H9 (cell line): ENCODE measurements around the gene DGCR2. TPM values are rescaled to one million over a fixed set of nuclear protein-coding genes. Genes with fewer than 3 reads are reported as not detected.
A peak's percentile ranks its signal among the peaks of the same experiment; 100 is the strongest.
"Not testable (repeated sequence)": the region's sequence is repeated elsewhere in the genome, so short reads cannot be mapped to it uniquely, and the experiment has no call there.

Experiments
- DNase-seq: peaks from one replicate; pipeline ENCODE4 v3.0.0-alpha.2; 2017
- H2AFZ ChIP-seq: one replicate; pipeline ENCODE4 v1.6.1; 2013; ENCODE audit warnings: mild to moderate bottlenecking, low read length, control low read depth, moderate library complexity
- H2AK5ac ChIP-seq: 2 replicates; pipeline ENCODE4 v1.6.1; 2013; ENCODE audit warnings: low read length, control low read depth, mixed read lengths; ENCODE audit not compliant: insufficient read length
- H2BK120ac ChIP-seq: one replicate; pipeline ENCODE4 v1.6.1; 2013; ENCODE audit warnings: low read depth, mild to moderate bottlenecking, low read length, control low read depth, inconsistent platforms; ENCODE audit not compliant: poor library complexity, severe bottlenecking
- H2BK12ac ChIP-seq: 2 replicates; pipeline ENCODE4 v1.6.1; 2013; ENCODE audit warnings: low read length, control low read depth, mixed read lengths, low read depth; ENCODE audit not compliant: insufficient read length
- H2BK15ac ChIP-seq: 2 replicates; pipeline ENCODE4 v1.6.1; 2013; ENCODE audit warnings: low read depth, low read length, control low read depth
- H2BK20ac ChIP-seq: one replicate; pipeline ENCODE4 v1.6.1; 2013; ENCODE audit warnings: low read depth, mild to moderate bottlenecking, low read length, control low read depth, inconsistent platforms; ENCODE audit not compliant: poor library complexity, severe bottlenecking
- H2BK5ac ChIP-seq: 2 replicates; pipeline ENCODE4 v1.6.1; 2013; ENCODE audit warnings: low read length, control low read depth, mixed read lengths; ENCODE audit not compliant: insufficient read length
- H3K14ac ChIP-seq: 2 replicates; pipeline ENCODE4 v1.6.1; 2013; ENCODE audit warnings: low read length, control low read depth; ENCODE audit not compliant: insufficient read depth
- H3K18ac ChIP-seq: 2 replicates; pipeline ENCODE4 v1.6.1; 2013; ENCODE audit warnings: low read depth, mild to moderate bottlenecking, mixed read lengths, low read length, control low read depth; ENCODE audit not compliant: insufficient read length
- H3K23ac ChIP-seq: 2 replicates; pipeline ENCODE4 v1.6.1; 2013; ENCODE audit warnings: low read length, control low read depth, mixed read lengths, low read depth; ENCODE audit not compliant: insufficient read length
- H3K23me2 ChIP-seq: 2 replicates; pipeline ENCODE4 v1.6.1; 2013; ENCODE audit warnings: low read depth, mild to moderate bottlenecking, mixed read lengths, low read length, control low read depth; ENCODE audit not compliant: insufficient read length, poor library complexity, severe bottlenecking
- H3K27ac ChIP-seq: 2 replicates; pipeline ENCODE4 v1.5.1; 2013; ENCODE audit warnings: low read length, control low read depth, mixed read lengths, low read depth; ENCODE audit not compliant: insufficient read length
- H3K27me3 ChIP-seq: 2 replicates; pipeline ENCODE4 v1.6.1; 2013; ENCODE audit warnings: low read length, control low read depth, inconsistent platforms; ENCODE audit not compliant: insufficient read depth
- H3K4ac ChIP-seq: 2 replicates; pipeline ENCODE4 v1.6.1; 2013; ENCODE audit warnings: low read depth, mild to moderate bottlenecking, control low read depth, inconsistent platforms, low read length, moderate library complexity
- H3K4me1 ChIP-seq: 2 replicates; pipeline ENCODE4 v1.6.1; 2013; ENCODE audit warnings: low read length, control low read depth, inconsistent platforms; ENCODE audit not compliant: insufficient read depth
- H3K4me2 ChIP-seq: 2 replicates; pipeline ENCODE4 v1.6.1; 2013; ENCODE audit warnings: low read length, control low read depth, mixed read lengths; ENCODE audit not compliant: insufficient read length, insufficient read depth
- H3K56ac ChIP-seq: 2 replicates; pipeline ENCODE4 v1.6.1; 2013; ENCODE audit warnings: low read depth, mild to moderate bottlenecking, mixed read lengths, low read length, control low read depth; ENCODE audit not compliant: insufficient read length
- H3K79me1 ChIP-seq: 2 replicates; pipeline ENCODE4 v1.6.1; 2013; ENCODE audit warnings: low read depth, mild to moderate bottlenecking, moderate library complexity, low read length, control low read depth, inconsistent platforms; ENCODE audit not compliant: insufficient read depth, poor library complexity, severe bottlenecking
- H3K79me2 ChIP-seq: 2 replicates; pipeline ENCODE4 v1.6.1; 2013; ENCODE audit warnings: low read length, control low read depth, inconsistent platforms; ENCODE audit not compliant: insufficient read depth
- H3K9ac ChIP-seq: 2 replicates; pipeline ENCODE4 v1.6.1; 2013; ENCODE audit warnings: low read length, control low read depth, mixed read lengths; ENCODE audit not compliant: insufficient read length; ENCODE audit errors: extremely low read depth
- H3K9me3 ChIP-seq: one replicate; pipeline ENCODE4 v1.6.1; 2013; ENCODE audit warnings: low read depth, low read length, inconsistent platforms; ENCODE audit not compliant: control insufficient read depth
- H3T11ph ChIP-seq: one replicate; pipeline ENCODE4 v1.6.1; 2013; ENCODE audit warnings: mild to moderate bottlenecking, low read length, control low read depth, inconsistent platforms
- H4K20me1 ChIP-seq: one replicate; pipeline ENCODE4 v1.6.1; 2013; ENCODE audit not compliant: control insufficient read depth, insufficient read length, insufficient read depth
- H4K5ac ChIP-seq: 2 replicates; pipeline ENCODE4 v1.6.1; 2013; ENCODE audit warnings: low read depth, mild to moderate bottlenecking, mixed read lengths, low read length, control low read depth; ENCODE audit not compliant: insufficient read length
- H4K8ac ChIP-seq: replicated peaks from 2 replicates; pipeline ENCODE4 v1.6.1; 2013; ENCODE audit warnings: low read length, control low read depth, mixed read lengths, low read depth; ENCODE audit not compliant: insufficient read length
- H4K91ac ChIP-seq: 2 replicates; pipeline ENCODE4 v1.6.1; 2013; ENCODE audit warnings: low read depth, mild to moderate bottlenecking, moderate library complexity, mixed read lengths, low read length, control low read depth; ENCODE audit not compliant: insufficient read length
- H3K27ac Mint-ChIP-seq, 3 experiments: 2 replicates in 2 of 3; 3 replicates in 1 of 3; pipeline ENCODE4 v1.8.0; 2020 to 2021; ENCODE audit warnings: mixed read lengths in 3 of 3, mild to moderate bottlenecking in 1 of 3, moderate library complexity in 1 of 3
- H3K27me3 Mint-ChIP-seq: 2 replicates; pipeline ENCODE4 v1.8.0; 2021; ENCODE audit warnings: low read depth, mild to moderate bottlenecking, moderate library complexity, mixed read lengths
- H3K36me3 Mint-ChIP-seq, 3 experiments: 2 replicates in 2 of 3; 3 replicates in 1 of 3; pipeline ENCODE4 v1.8.0; 2020 to 2021; ENCODE audit warnings: low read depth in 3 of 3, mixed read lengths in 3 of 3; ENCODE audit not compliant: insufficient read depth in 1 of 3
- H3K4me1 Mint-ChIP-seq, 2 experiments: 2 replicates each; pipeline ENCODE4 v1.8.0; 2020; ENCODE audit warnings: mixed read lengths in 2 of 2
- H3K4me3 Mint-ChIP-seq, 2 experiments: 2 replicates in 1 of 2; 3 replicates in 1 of 2; pipeline ENCODE4 v1.8.0; 2020 to 2021; ENCODE audit warnings: mild to moderate bottlenecking in 2 of 2, mixed read lengths in 2 of 2, moderate library complexity in 1 of 2
- H3K9me3 Mint-ChIP-seq, 2 experiments: 2 replicates in 1 of 2; 3 replicates in 1 of 2; pipeline ENCODE4 v1.8.0; 2020; ENCODE audit warnings: mild to moderate bottlenecking in 2 of 2, mixed read lengths in 2 of 2, moderate library complexity in 1 of 2
- CTCF ChIP-seq: fragments of 200-600 bp; sonication (generic); conservative IDR thresholded peaks from 3 replicates; pipeline ENCODE4 v1.8.0; 2021; ENCODE audit warnings: antibody characterized with exemption, mild to moderate bottlenecking
- WGBS: extraction: QIAGEN DNeasy Blood & Tissue Kit; methylation state at CpG from one replicate; pipeline ENCODE4 v1.1.7; 2013; ENCODE audit warnings: missing lambda C conversion rate, low lambda C conversion rate, mixed read lengths; ENCODE audit not compliant: insufficient read length; ENCODE audit errors: extremely low coverage; 5-methylcytosine and 5-hydroxymethylcytosine counted together
- total RNA-seq: library from RNA; stranded (reverse); gene quantifications from 2 replicates; pipeline ENCODE4 v1.2.1, GENCODE V29; 2021

Gene DGCR2
- total RNA-seq, 1 experiment from 2014 or later = 47.2 TPM

GRCh38 chr22:19035474-19036228, 86.6 kb downstream of the DGCR2 start:
- H3K9me3 Mint-ChIP-seq = no peaks in the 10 kb centered on the region
- no peak overlapping the region; a peak in 1 of 7 replicates for H3K27ac Mint-ChIP-seq
- Histone ChIP-seq H3K9me3 (no peaks in the 10 kb centered on the region), H3K79me1 (no peaks in the 10 kb centered on the region), H4K8ac (no peak overlapping the region), H3K23ac (no peak overlapping the region), H4K5ac (no peak overlapping the region), H3K56ac (no peak overlapping the region), H4K91ac (no peak overlapping the region), H2AK5ac (no peak overlapping the region), H3T11ph (no peak overlapping the region), H2BK15ac (no peak overlapping the region), H3K27me3 (peaks cover under 1% of the 10 kb centered on the region; the same call in 1 of the 2 replicates), H3K27ac (no peak overlapping the region), H3K4ac (no peak overlapping the region), H3K9ac (no peak overlapping the region), H3K14ac (no peak overlapping the region), H2AFZ (no peak overlapping the region), H3K4me1 (no peaks in the 10 kb centered on the region), H2BK120ac (no peak overlapping the region), H3K79me2 (no peaks in the 10 kb centered on the region), H3K23me2 (no peaks in the 10 kb centered on the region), H4K20me1 (no peaks in the 10 kb centered on the region), H3K18ac (no peak overlapping the region), H3K4me2 (no peak overlapping the region), H2BK12ac (no peak overlapping the region), H2BK5ac (no peak overlapping the region), H2BK20ac (no peak overlapping the region)
- peak; percentile 68 for DNase-seq
- peak; percentile 43; the same call in 2 of the 3 replicates for TF ChIP-seq CTCF
- peaks cover 21% of the 10 kb centered on the region for H3K27me3 Mint-ChIP-seq
- no CpG with 5 or more reads among the region's 14 CpGs for WGBS
- peaks cover 1 to 18% (median 16%) of the 10 kb centered on the region in 3 experiments; a peak in 5 of 7 replicates for H3K36me3 Mint-ChIP-seq
- peaks cover 4 to 11% of the 10 kb centered on the region in 2 experiments for H3K4me1 Mint-ChIP-seq
- no peak overlapping the region for H3K4me3 Mint-ChIP-seq

GRCh38 chr22:19035126-19035473, 87.1 kb downstream of the DGCR2 start:
- not testable (repeated sequence) for H3K9ac ChIP-seq, H3K79me1 ChIP-seq, DNase-seq, H3K4me3 Mint-ChIP-seq, H3T11ph ChIP-seq, H3K9me3 Mint-ChIP-seq, H3K4me1 ChIP-seq, H3K23ac ChIP-seq, H2BK12ac ChIP-seq, H2BK15ac ChIP-seq, H2AK5ac ChIP-seq, H3K9me3 ChIP-seq, H2AFZ ChIP-seq, H2BK20ac ChIP-seq, H4K8ac ChIP-seq, H3K23me2 ChIP-seq, H3K14ac ChIP-seq, H3K4me2 ChIP-seq, H3K18ac ChIP-seq, H2BK120ac ChIP-seq, H3K4ac ChIP-seq, H4K91ac ChIP-seq, H3K56ac ChIP-seq, H4K5ac ChIP-seq, H3K27ac Mint-ChIP-seq, H3K27me3 ChIP-seq, H3K27ac ChIP-seq, H3K79me2 ChIP-seq, H2BK5ac ChIP-seq, H4K20me1 ChIP-seq
- Mint-ChIP-seq H3K27me3 (peaks cover 26% of the 10 kb centered on the region), H3K4me1 (peaks cover 4 to 11% of the 10 kb centered on the region in 2 experiments), H3K36me3 (peaks cover 0 to 12% (median 10%) of the 10 kb centered on the region in 3 experiments; a peak in 4 of 7 replicates)
- WGBS = no CpG with 5 or more reads among the region's 6 CpGs
